Ishikawa (cell line): ENCODE results near the gene EPHA7.
A peak's percentile ranks its signal among the peaks of the same experiment; 100 is the strongest.

Experiments
- CEBPB ChIP-seq: IDR thresholded peaks from 2 replicates; pipeline ENCODE4 v1.6.1; 2012
- CREB1 ChIP-seq: IDR thresholded peaks from 2 replicates; pipeline ENCODE4 v1.6.1; 2012; ENCODE audit warnings: low read depth
- EGR1 ChIP-seq: IDR thresholded peaks from 2 replicates; pipeline ENCODE4 v1.6.1; 2012
- EP300 ChIP-seq: IDR thresholded peaks from 2 replicates; pipeline ENCODE4 v1.6.1; 2012; ENCODE audit warnings: borderline replicate concordance
- FOXM1 ChIP-seq: IDR thresholded peaks from 2 replicates; pipeline ENCODE4 v1.6.1; 2012; ENCODE audit warnings: low read depth, borderline replicate concordance
- NFIC ChIP-seq: IDR thresholded peaks from 2 replicates; pipeline ENCODE4 v1.6.1; 2012
- RAD21 ChIP-seq: IDR thresholded peaks from 2 replicates; pipeline ENCODE4 v1.6.1; 2012; ENCODE audit warnings: low read depth
- TAF1 ChIP-seq: IDR thresholded peaks from 2 replicates; pipeline ENCODE4 v1.6.1; 2012; ENCODE audit warnings: low read depth, mild to moderate bottlenecking
- TCF12 ChIP-seq: IDR thresholded peaks from 2 replicates; pipeline ENCODE4 v1.6.1; 2012; ENCODE audit warnings: low read depth
- TEAD4 ChIP-seq: IDR thresholded peaks from 2 replicates; pipeline ENCODE4 v1.6.1; 2012
- YY1 ChIP-seq: IDR thresholded peaks from 2 replicates; pipeline ENCODE4 v1.6.1; 2012; ENCODE audit warnings: low read depth
- ZBTB7A ChIP-seq: IDR thresholded peaks from 2 replicates; pipeline ENCODE4 v1.6.1; 2012; ENCODE audit warnings: low read depth
- TF ChIP-seq, protein P1 (sequence below): IDR thresholded peaks from 2 replicates; pipeline ENCODE4 v1.6.1; 2012
- TF ChIP-seq, protein P2 (sequence below): IDR thresholded peaks from 2 replicates; pipeline ENCODE4 v1.6.1; 2012; ENCODE audit warnings: low read depth, mild to moderate bottlenecking
- TF ChIP-seq, protein P3 (sequence below): IDR thresholded peaks from 2 replicates; pipeline ENCODE4 v1.6.1; 2012

The EPHA7 gene

DNA sequence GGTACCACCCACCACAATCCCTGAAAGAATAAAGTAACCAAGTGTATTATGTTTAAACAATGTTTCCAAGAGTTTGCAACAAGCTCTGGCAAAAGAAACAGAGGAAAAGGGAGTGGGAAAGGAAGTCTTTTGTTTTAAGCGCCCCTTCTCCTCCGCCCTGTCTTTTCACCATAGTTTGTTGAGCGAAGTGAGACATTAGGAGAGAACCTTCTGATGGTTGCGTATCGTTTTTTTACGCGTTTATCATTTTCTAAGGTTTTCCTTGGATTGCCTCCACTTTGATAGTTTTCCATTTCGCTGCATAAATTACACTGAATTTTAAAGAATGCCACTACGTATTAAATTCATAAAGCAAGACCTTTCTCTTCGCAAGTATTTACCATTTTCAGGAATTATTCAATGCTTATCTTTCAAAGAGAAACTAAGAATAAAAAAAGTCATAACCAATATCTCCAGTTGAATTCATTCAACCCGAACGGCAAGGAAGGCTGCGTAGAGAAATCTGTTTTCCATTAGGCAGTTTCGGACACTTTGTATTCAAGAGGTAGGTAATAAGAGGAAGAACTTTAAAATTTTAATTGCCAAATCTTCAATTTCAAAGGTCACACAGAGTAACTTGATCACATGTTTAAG, 920 bp upstream of the EPHA7 start:
- TF ChIP-seq RAD21 (no peak), TAF1 (no peak), TCF12 (no peak), YY1 (no peak), ZBTB7A (no peak), CEBPB (no peak), CREB1 (no peak), FOXM1 (no peak), EGR1 (no peak), NFIC (no peak)
- TF ChIP-seq, protein P1, sequence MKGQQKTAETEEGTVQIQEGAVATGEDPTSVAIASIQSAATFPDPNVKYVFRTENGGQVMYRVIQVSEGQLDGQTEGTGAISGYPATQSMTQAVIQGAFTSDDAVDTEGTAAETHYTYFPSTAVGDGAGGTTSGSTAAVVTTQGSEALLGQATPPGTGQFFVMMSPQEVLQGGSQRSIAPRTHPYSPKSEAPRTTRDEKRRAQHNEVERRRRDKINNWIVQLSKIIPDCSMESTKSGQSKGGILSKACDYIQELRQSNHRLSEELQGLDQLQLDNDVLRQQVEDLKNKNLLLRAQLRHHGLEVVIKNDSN = no peak
- TF ChIP-seq, protein P2, sequence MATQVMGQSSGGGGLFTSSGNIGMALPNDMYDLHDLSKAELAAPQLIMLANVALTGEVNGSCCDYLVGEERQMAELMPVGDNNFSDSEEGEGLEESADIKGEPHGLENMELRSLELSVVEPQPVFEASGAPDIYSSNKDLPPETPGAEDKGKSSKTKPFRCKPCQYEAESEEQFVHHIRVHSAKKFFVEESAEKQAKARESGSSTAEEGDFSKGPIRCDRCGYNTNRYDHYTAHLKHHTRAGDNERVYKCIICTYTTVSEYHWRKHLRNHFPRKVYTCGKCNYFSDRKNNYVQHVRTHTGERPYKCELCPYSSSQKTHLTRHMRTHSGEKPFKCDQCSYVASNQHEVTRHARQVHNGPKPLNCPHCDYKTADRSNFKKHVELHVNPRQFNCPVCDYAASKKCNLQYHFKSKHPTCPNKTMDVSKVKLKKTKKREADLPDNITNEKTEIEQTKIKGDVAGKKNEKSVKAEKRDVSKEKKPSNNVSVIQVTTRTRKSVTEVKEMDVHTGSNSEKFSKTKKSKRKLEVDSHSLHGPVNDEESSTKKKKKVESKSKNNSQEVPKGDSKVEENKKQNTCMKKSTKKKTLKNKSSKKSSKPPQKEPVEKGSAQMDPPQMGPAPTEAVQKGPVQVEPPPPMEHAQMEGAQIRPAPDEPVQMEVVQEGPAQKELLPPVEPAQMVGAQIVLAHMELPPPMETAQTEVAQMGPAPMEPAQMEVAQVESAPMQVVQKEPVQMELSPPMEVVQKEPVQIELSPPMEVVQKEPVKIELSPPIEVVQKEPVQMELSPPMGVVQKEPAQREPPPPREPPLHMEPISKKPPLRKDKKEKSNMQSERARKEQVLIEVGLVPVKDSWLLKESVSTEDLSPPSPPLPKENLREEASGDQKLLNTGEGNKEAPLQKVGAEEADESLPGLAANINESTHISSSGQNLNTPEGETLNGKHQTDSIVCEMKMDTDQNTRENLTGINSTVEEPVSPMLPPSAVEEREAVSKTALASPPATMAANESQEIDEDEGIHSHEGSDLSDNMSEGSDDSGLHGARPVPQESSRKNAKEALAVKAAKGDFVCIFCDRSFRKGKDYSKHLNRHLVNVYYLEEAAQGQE = no peak

DNA sequence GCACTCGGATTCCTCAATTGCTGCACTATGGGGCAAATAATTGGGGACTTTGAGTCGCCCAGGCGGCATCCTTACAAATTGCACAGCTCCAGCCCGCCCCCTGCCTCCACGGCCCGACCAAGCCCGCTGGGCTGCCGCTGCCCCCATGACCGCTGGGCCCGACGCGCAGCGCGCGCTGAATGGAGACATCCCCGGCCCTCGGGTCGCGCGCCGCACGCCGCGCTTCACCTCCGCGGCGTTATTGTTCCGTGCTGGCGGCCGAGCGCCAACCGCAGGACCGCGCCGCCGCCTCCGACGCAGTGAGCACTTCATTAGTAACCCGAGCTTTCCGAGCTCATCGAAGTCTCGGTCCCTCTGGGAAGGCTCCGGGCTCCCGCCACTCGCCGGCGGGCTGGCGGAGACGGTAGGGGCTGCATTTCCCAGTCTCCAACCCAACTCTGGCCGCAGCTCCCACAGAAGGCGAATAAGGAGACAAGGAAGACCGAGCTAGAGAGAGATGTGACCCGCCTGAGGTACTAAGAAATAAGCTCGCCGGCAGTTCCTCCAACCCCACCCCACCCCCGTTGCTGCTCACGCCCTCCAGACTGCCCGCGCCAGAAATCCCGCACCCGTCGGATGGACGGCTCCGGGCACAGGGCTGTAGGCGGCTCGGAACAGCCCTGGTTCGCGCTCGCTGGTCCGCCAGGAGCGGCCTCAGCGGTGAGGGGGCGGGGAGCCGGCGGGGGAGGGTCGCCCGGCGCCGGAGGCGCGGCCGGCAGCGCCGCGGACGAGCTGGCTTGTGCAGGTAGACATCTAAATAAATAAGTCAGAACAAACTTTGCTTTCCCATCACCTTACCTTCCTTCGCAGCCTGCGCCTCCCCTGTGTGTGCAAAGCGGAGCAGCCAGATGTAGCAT, 703 bp downstream of the EPHA7 start:
- TF ChIP-seq, protein P1 = no peak
- 0 out of 2 replicates have a peak, but pooled peaks have one; percentile 51 for TF ChIP-seq ZBTB7A
- TF ChIP-seq, protein P3, sequence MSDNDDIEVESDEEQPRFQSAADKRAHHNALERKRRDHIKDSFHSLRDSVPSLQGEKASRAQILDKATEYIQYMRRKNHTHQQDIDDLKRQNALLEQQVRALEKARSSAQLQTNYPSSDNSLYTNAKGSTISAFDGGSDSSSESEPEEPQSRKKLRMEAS = 0 out of 2 replicates have a peak, but pooled peaks have one; percentile 31

DNA sequence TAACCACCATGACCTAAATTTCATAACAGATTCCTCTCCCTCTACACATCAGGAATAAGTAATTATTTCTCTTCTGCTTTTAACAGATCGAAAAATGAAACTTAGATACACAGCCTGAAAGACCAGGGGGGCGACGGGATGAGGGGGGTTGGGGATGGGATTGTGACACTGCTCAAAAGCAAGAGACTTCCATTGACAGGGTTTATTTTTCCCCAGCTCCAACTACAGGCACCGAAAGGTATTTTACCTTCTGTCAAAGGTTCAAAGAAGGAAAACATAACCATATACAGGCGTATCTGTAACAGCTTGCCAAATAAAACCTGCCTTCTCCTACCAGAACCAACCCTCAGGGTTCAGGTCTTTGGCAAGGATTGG, 1.3 kb downstream of the EPHA7 start:
- TF ChIP-seq TEAD4 (no peak), TAF1 (no peak), CREB1 (no peak), CEBPB (no peak), ZBTB7A (no peak), NFIC (no peak), EGR1 (no peak), YY1 (no peak), RAD21 (no peak), EP300 (no peak), FOXM1 (no peak), TCF12 (no peak)
- TF ChIP-seq, protein P2 = no peak
- TF ChIP-seq, protein P1 = no peak
- TF ChIP-seq, protein P3 = no peak

DNA sequence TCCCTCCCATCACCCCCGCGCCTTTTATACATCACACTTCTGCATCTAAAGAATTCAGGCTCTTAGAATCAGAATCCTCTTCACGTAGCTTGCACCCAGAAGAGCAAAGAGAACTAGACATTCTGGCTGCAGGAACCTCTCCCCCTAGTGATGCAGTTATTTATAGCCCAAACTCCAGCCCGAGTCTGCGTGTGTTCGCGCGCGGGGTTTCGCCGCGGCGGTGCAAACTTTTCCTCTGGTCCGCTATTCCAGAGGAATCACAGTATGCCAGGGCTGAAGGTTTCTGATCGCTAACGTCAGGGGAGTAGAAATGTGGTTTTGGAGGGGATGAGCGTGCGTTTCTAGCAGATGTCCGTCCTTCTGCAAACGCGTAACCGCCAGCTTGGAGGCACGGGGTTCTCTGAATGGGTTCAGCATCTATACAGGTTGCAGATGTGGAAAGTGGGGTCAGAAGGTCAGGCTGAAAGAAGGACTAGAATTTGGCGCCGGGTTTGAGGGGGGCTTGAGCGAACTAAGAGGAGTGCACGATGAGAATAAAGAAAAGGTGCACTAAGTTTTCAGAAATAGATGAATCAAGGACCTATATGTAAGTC, 1.8 kb downstream of the EPHA7 start:
- TF ChIP-seq EP300 (no peak), EGR1 (no peak), YY1 (no peak), RAD21 (no peak)
- TF ChIP-seq, protein P3 = no peak
